Coronary artery (tissue), 2 donors: Measurements from ENCODE around the gene GCNT2.
A peak's percentile ranks its signal among the peaks of the same experiment; 100 is the strongest.

Source experiments
- DNase-seq: peaks from one replicate; pipeline ENCODE4 v3.0.0-alpha.2; 2017; ENCODE audit warnings: low spot score
- H3K27ac ChIP-seq, 2 donors: fragments of 200-600 bp; sonication (generic); one replicate each; pipeline ENCODE4 v1.5.1; 2016 to 2019
- H3K4me3 ChIP-seq: fragments of 200-600 bp; sonication (generic); 2 replicates; pipeline ENCODE4 v1.5.1; 2016; ENCODE audit warnings: mild to moderate bottlenecking, moderate library complexity
- CTCF ChIP-seq: fragments of 200-600 bp; sonication (generic); IDR thresholded peaks from one replicate; pipeline ENCODE4 v1.5.1; 2019; ENCODE audit warnings: antibody characterized with exemption

GCNT2 gene

GRCh38 chr6:10521104-10521808 is at the start of gene GCNT2:
Gene GCNT2, plus strand, starts transcription at chr6:10521351. Its CDS starts 7,561 bp downstream, at chr6:10528912.
- no peak for TF ChIP-seq CTCF
- H3K27ac ChIP-seq = peak within 1 kb of the TSS in 1 of 2 donors; percentile 1
- no peak within 1 kb of the TSS for H3K4me3 ChIP-seq
- no peak for DNase-seq

GRCh38 chr6:10472634-10473033 is 48.5 kb upstream of the GCNT2 start:
- Histone ChIP-seq H3K4me3 (no peak overlapping the region), H3K27ac (no peak overlapping the region)
- DNase-seq = no peak
- TF ChIP-seq CTCF = no peak

GRCh38 chr6:10478187-10479040 is 42.7 kb upstream of the GCNT2 start:
- DNase-seq = no peak

GRCh38 chr6:10479939-10480700 is 41.0 kb upstream of the GCNT2 start:
- Histone ChIP-seq H3K4me3 (no peak overlapping the region), H3K27ac (no peak overlapping the region)
- no peak for DNase-seq
- no peak for TF ChIP-seq CTCF

More at GRCh38 chr6:10478187-10479040, 42.7 kb upstream of the GCNT2 start:
- Histone ChIP-seq H3K27ac (no peak overlapping the region), H3K4me3 (no peak overlapping the region)
- no peak for TF ChIP-seq CTCF

- TF ChIP-seq CTCF = no peak
- H3K27ac ChIP-seq = no peak overlapping the region
- DNase-seq = no peak
- no peak overlapping the region for H3K4me3 ChIP-seq
These were observed 40.0 kb upstream of the GCNT2 start for GRCh38 chr6:10481101-10481500.

- no peak for DNase-seq
These were observed 38.4 kb upstream of the GCNT2 start for GRCh38 chr6:10482636-10483257.

More at GRCh38 chr6:10482636-10483257, 38.4 kb upstream of the GCNT2 start:
- Histone ChIP-seq H3K4me3 (no peak overlapping the region), H3K27ac (no peak overlapping the region)
- no peak for TF ChIP-seq CTCF
